HepG2 (cell line): ENCODE data around the gene OTOP3. TPM values are rescaled to one million over a fixed set of nuclear protein-coding genes. Genes with fewer than 3 reads are reported as not detected.

Experiments used
- ARHGAP35 ChIP-seq: sonication (generic); formaldehyde crosslinking; IDR thresholded peaks from 2 replicates; pipeline ENCODE4 v1.9.0; 2022; ENCODE audit warnings: mild to moderate bottlenecking, inconsistent platforms, moderate library complexity, missing genetic modification reagents, borderline replicate concordance
- ATF6 ChIP-seq: sonication (generic); formaldehyde crosslinking; conservative IDR thresholded peaks from 2 replicates; pipeline ENCODE4 v1.4.0; 2020; ENCODE audit warnings: missing genetic modification reagents
- CREB3 ChIP-seq: sonication (generic); formaldehyde crosslinking; IDR thresholded peaks from 2 replicates; pipeline ENCODE4 v1.5.0; 2020; ENCODE audit warnings: missing genetic modification reagents
- FOXJ3 ChIP-seq: sonication (generic); formaldehyde crosslinking; IDR thresholded peaks from 2 replicates; pipeline ENCODE4 v1.4.0; 2020; ENCODE audit warnings: missing genetic modification reagents, mild to moderate bottlenecking, borderline replicate concordance
- HMGA1 ChIP-seq: sonication (generic); formaldehyde crosslinking; conservative IDR thresholded peaks from 2 replicates; pipeline ENCODE4 v1.4.0; 2020; ENCODE audit warnings: missing genetic modification reagents
- IRX3 ChIP-seq: sonication (generic); formaldehyde crosslinking; IDR thresholded peaks from 2 replicates; pipeline ENCODE4 v1.8.1; 2023; ENCODE audit warnings: mild to moderate bottlenecking, low read depth, missing genetic modification reagents, borderline replicate concordance
- LRRFIP1 ChIP-seq: sonication (generic); formaldehyde crosslinking; conservative IDR thresholded peaks from 2 replicates; pipeline ENCODE4 v1.4.0; 2020; ENCODE audit warnings: missing genetic modification reagents
- MTF1 ChIP-seq: sonication (generic); formaldehyde crosslinking; IDR thresholded peaks from 2 replicates; pipeline ENCODE4 v1.5.0; 2020; ENCODE audit warnings: missing genetic modification reagents
- SAP130 ChIP-seq: IDR thresholded peaks from 2 replicates; pipeline ENCODE4 v1.6.1; 2016; ENCODE audit warnings: low read depth
- TCF12 ChIP-seq, 2 experiments: fragments of 450-650 bp in 1 of 2; sonication (generic) in 1 of 2; formaldehyde crosslinking in 1 of 2; IDR thresholded peaks; 2 replicates each; pipeline versions ENCODE4 v1.6.1 to v1.8.0; 2017 to 2022; ENCODE audit warnings: antibody characterized with exemption in 1 of 2, mild to moderate bottlenecking in 1 of 2, missing genetic modification reagents in 1 of 2, moderate library complexity in 1 of 2
- TCF7 ChIP-seq: sonication (generic); IDR thresholded peaks from 2 replicates; pipeline ENCODE4 v1.6.1; 2016; ENCODE audit warnings: antibody characterized with exemption, low read depth
- ZBTB33 ChIP-seq: sonication (generic); formaldehyde crosslinking; IDR thresholded peaks from 2 replicates; pipeline ENCODE4 v1.4.0; 2020; ENCODE audit warnings: missing genetic modification reagents
- ZHX2 ChIP-seq, 2 experiments: sonication (generic) in 1 of 2; formaldehyde crosslinking in 1 of 2; IDR thresholded peaks; 2 replicates each; pipeline versions ENCODE4 v1.6.1 to v1.9.0; 2014 to 2022; ENCODE audit warnings: antibody characterized with exemption in 1 of 2, borderline replicate concordance in 1 of 2, inconsistent platforms in 1 of 2, low read depth in 1 of 2, missing genetic modification reagents in 1 of 2
- ZSCAN9 ChIP-seq: IDR thresholded peaks from 2 replicates; pipeline ENCODE4 v1.6.1; 2016; ENCODE audit warnings: borderline replicate concordance
- polyA plus RNA-seq, 8 experiments: library from polyadenylated mRNA; depleted of rRNA in 3 of 8; stranded (reverse) in 7 of 8; unstranded in 1 of 8; fragments of >200 nt; fragmentation: Illumina TruSeq in 4 of 8; extraction: Trizol in 4 of 8; gene quantifications; 2 replicates each; pipeline versions ENCODE4 v1.2.1 to v1.2.3, GENCODE V29; 2011 to 2016; ENCODE audit warnings: low read depth in 4 of 8, missing spikeins in 1 of 8, mixed read lengths in 1 of 8; ENCODE audit not compliant: insufficient read depth in 1 of 8
- total RNA-seq, 5 experiments: library from RNA; depleted of rRNA; stranded (reverse); fragments of >200 nt; fragmentation: Illumina TruSeq; extraction: Trizol; gene quantifications; 2 replicates each; pipeline ENCODE4 v1.2.3, GENCODE V29; 2016; ENCODE audit warnings: low read depth in 1 of 5

Gene OTOP3
- total and polyA plus RNA-seq, 2 of the 13 experiments (the other 11 are each of a cell fraction or from before 2014, with no cell fraction given): not detected

GRCh38 chr17:74923538-74924249 is 12.0 kb upstream of the OTOP3 start (continued):
- TF ChIP-seq HMGA1 (CRISPR knock-in tag): no peak
- no peak for TF ChIP-seq TCF12 (IDR thresholded peaks at IDR 0.05)
- TF ChIP-seq TCF12 (CRISPR knock-in tag; IDR thresholded peaks at IDR 0.05): no peak
- no peak for TF ChIP-seq TCF7
- no peak for TF ChIP-seq ARHGAP35
- no peak for TF ChIP-seq ATF6 (CRISPR knock-in tag)
- TF ChIP-seq LRRFIP1 (CRISPR knock-in tag): no peak
- no peak for TF ChIP-seq SAP130
- TF ChIP-seq CREB3 (CRISPR knock-in tag): no peak
- no peak for TF ChIP-seq ZHX2 (IDR thresholded peaks at IDR 0.05; ENCODE audit: low read depth)
- TF ChIP-seq ZHX2 (CRISPR knock-in tag; IDR thresholded peaks at IDR 0.05; ENCODE audit: borderline replicate concordance): no peak
- TF ChIP-seq MTF1: no peak
- 0 out of 2 replicates have a peak, but pooled peaks have one; percentile 36 for TF ChIP-seq ZSCAN9 (CRISPR knock-in tag)
- TF ChIP-seq IRX3 (CRISPR knock-in tag): peak; percentile 63; the same call in 1 of the 2 replicates
- TF ChIP-seq ZBTB33 (CRISPR knock-in tag): no peak
- TF ChIP-seq FOXJ3 (CRISPR knock-in tag): no peak
